IPS-18a (cell line): ENCODE data around the gene SH3TC1.

Source experiments
- H3K27ac ChIP-seq: one replicate; pipeline ENCODE4 v1.5.1; 2013; ENCODE audit warnings: low read length
- H3K27me3 ChIP-seq: one replicate; pipeline ENCODE4 v1.6.1; 2013; ENCODE audit warnings: mild to moderate bottlenecking, low read length; ENCODE audit not compliant: control insufficient read depth, insufficient read depth
- H3K36me3 ChIP-seq: one replicate; pipeline ENCODE4 v1.6.1; 2013; ENCODE audit warnings: low read depth, low read length; ENCODE audit not compliant: control insufficient read depth
- H3K4me1 ChIP-seq: one replicate; pipeline ENCODE4 v1.6.1; 2013; ENCODE audit warnings: low read depth, low read length; ENCODE audit not compliant: control insufficient read depth
- H3K4me3 ChIP-seq: one replicate; pipeline ENCODE4 v1.5.1; 2013; ENCODE audit warnings: low read length
- H3K9ac ChIP-seq: one replicate; pipeline ENCODE4 v1.6.1; 2013; ENCODE audit warnings: mild to moderate bottlenecking, low read length, moderate library complexity
- H3K9me3 ChIP-seq: one replicate; pipeline ENCODE4 v1.6.1; 2013; ENCODE audit warnings: low read depth, low read length; ENCODE audit not compliant: control insufficient read depth

SH3TC1 gene

DNA sequence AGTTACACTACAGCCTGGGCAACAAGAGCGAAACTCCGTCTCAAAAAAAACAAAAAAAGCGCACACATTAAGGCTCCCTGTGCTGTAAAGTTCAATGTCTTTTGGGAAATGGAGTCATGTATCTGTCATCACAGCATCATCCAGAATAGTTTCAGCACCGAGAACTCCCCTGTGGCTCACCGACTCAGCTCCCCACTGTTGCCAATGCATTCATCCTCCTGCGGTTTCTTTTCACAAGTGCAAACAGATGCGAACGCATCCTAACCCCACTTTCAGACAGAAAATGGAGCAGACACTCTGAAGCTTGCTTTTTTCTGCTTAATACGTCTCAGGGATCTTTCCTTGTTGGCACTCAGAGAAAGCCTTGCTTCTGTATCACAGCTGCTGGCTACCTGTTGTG lies 13.8 kb upstream of the SH3TC1 start:
- Histone ChIP-seq H3K4me1 (no peaks in the 10 kb centered on the region), H3K9ac (no peak overlapping the region), H3K27ac (no peak overlapping the region), H3K36me3 (no peaks in the 10 kb centered on the region), H3K4me3 (no peak overlapping the region), H3K27me3 (no peaks in the 10 kb centered on the region), H3K9me3 (no peaks in the 10 kb centered on the region)

DNA sequence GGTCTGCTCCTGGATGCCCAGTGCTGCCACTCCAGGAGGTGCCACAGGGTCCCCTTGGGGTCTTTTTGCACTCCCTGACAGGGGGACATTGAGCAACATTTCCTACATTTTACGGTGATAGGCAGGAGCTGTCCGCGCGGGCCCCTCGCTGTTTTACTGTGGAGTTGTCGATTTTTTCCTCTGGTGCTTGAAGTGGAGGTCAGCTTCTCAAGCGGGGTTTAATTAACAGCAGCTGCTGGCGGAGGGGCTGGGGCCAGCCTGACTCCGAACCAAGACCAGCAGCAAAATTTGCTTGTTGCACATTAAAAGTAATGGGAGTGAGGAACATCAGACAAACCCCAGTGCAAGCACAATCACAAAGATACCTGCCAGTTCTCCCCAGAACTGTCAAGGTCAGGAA lies 13.2 kb upstream of the SH3TC1 start:
- H3K4me1 ChIP-seq: no peaks in the 10 kb centered on the region
- no peak overlapping the region for H3K4me3 ChIP-seq
- no peak overlapping the region for H3K9ac ChIP-seq
- H3K9me3 ChIP-seq: no peaks in the 10 kb centered on the region
- H3K27me3 ChIP-seq: no peaks in the 10 kb centered on the region
- no peaks in the 10 kb centered on the region for H3K36me3 ChIP-seq
- no peak overlapping the region for H3K27ac ChIP-seq

DNA sequence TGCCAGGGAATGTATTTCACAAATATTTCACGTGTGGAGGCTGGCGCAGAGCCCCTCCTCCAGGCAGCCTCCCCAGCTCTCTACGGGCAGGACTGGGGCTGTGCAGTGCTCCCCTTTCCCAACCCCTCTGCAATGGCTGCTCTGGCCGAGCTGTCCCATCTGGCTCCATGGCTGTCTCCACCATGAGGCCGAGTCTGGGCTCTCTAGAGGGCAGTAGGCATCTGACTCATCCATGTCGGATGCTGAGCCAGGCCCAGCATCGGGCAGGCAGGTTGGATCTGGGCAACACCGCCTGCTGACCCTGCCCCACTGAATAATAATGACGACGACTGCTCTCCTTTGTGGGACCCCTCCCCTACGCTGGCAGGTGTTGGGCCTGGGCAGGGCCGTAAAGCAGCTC lies 11.0 kb upstream of the SH3TC1 start:
- no peak overlapping the region for H3K9ac ChIP-seq
- H3K27me3 ChIP-seq: no peaks in the 10 kb centered on the region
- no peak overlapping the region for H3K27ac ChIP-seq
- no peaks in the 10 kb centered on the region for H3K4me1 ChIP-seq
- no peaks in the 10 kb centered on the region for H3K9me3 ChIP-seq
- no peaks in the 10 kb centered on the region for H3K36me3 ChIP-seq
- no peak overlapping the region for H3K4me3 ChIP-seq

DNA sequence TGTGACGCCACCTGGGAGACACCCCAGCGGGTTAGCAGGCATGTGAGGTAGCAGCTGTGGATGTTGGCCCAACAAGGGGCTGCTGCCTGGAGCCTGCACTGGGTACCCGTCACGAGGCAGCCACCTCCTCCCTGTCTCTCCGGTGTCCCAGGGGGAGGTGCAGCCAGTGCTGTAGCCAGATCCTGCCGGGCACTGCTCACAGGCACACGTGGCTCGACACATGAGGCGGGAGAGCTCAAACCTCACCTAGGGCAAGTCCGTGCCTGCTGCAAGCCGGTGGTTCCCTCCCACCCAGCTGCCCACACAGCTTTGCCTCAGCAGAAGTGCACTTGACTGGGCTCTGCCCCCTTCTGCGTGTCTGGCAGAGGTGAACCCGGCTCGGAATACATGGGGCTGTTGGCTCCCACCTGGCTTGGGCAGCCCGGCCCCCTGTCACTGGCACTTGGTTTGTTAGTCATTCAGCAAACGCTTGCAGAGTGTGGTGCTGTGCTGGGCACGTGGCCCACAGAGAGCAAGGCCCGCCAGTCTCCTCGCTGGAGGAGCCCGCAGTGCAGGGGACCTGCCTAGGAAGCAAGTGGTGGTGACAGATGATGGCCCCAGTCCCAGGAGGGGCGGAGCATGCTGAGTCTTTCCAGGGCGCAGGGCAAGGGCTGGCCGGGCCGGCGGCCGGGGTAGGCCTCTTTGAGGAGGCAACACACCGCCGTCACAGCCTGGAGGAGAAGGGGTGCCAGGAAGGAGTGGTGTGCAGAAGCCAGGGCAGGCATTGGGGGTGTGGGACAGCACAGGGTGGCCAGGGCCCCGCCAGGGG lies 10.1 kb upstream of the SH3TC1 start:
- Histone ChIP-seq H3K4me3 (no peak overlapping the region), H3K9ac (no peak overlapping the region), H3K36me3 (no peaks in the 10 kb centered on the region), H3K4me1 (no peaks in the 10 kb centered on the region), H3K27ac (no peak overlapping the region), H3K9me3 (no peaks in the 10 kb centered on the region), H3K27me3 (no peaks in the 10 kb centered on the region)

DNA sequence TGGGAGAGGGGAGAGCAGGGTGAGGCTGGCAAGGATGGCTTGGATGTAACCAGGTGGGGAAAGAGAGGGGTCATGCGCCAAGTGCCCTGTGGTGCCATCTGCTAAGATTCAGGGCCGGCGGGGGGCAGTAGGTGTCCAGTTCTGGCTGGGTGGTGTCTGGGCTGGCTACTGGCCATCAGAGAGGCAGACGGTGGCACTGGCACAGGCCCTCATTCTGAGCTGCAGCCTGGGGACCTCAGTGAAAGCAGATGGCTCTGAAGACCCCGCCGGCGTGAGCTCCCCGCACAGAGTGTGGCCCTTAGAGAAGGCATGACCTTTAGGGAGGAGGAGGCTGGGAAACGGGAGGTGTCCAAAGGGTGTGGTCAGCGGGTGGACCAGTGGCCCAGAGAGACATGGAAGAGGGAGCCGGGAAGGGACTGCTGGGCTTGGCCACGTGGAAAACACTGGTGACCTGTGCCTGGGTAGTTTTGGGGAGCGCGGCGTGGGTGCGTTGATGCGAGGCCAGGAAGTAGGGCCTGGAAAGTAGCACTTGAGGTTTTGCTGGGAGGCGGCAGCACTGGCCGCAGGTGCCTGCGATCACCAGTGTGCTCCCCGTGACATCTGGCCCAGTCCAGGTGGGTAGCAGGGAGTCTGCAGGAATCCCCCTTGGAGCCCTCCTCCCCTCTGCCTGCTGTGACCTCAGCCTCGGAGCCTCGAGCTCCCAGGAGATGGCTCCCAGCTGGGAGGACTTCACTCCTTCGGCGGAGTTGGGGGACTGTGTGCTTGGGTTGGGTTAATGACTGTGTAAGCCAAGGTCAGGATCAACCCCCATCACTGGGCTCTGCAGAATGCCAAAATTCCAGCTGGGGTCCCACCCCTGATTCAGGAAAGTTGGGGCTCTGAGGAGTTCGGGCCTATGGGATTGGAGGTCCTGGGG lies 9.3 kb upstream of the SH3TC1 start:
- no peak overlapping the region for H3K4me3 ChIP-seq
- H3K27me3 ChIP-seq: no peaks in the 10 kb centered on the region
- H3K9me3 ChIP-seq: no peaks in the 10 kb centered on the region
- H3K27ac ChIP-seq: no peak overlapping the region
- H3K36me3 ChIP-seq: no peaks in the 10 kb centered on the region
- no peaks in the 10 kb centered on the region for H3K4me1 ChIP-seq
- no peak overlapping the region for H3K9ac ChIP-seq

DNA sequence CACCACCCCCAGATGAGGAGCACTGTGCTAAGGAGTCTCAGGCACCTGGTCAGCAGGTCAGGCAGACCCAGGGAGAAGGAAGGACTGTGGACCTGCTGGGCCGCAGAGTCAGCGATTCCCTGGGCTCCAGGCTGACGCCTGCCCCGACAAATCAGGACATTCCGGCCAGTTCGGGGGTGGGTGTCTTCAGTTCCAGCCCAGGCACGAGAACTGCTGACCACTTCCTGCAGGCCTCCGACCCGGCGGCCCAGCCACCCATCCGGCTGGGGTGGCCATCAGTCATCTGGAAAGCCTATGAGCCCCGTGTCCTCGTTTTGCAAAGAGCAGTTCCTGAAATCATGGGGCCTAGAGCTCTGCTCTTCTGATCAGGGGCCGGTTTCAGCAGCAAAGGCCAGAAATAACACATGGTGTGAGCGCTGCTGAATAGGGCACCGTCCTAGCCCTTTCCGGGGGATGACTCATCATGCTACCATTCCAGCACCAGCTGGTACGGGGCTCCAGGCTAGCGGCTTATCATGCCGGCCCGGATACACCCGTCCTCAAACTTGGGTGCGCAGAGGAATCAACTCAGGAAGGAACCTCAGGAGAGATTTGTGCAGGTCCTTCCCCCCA lies 7.8 kb upstream of the SH3TC1 start:
- Histone ChIP-seq H3K9ac (no peak overlapping the region), H3K9me3 (no peaks in the 10 kb centered on the region)

DNA sequence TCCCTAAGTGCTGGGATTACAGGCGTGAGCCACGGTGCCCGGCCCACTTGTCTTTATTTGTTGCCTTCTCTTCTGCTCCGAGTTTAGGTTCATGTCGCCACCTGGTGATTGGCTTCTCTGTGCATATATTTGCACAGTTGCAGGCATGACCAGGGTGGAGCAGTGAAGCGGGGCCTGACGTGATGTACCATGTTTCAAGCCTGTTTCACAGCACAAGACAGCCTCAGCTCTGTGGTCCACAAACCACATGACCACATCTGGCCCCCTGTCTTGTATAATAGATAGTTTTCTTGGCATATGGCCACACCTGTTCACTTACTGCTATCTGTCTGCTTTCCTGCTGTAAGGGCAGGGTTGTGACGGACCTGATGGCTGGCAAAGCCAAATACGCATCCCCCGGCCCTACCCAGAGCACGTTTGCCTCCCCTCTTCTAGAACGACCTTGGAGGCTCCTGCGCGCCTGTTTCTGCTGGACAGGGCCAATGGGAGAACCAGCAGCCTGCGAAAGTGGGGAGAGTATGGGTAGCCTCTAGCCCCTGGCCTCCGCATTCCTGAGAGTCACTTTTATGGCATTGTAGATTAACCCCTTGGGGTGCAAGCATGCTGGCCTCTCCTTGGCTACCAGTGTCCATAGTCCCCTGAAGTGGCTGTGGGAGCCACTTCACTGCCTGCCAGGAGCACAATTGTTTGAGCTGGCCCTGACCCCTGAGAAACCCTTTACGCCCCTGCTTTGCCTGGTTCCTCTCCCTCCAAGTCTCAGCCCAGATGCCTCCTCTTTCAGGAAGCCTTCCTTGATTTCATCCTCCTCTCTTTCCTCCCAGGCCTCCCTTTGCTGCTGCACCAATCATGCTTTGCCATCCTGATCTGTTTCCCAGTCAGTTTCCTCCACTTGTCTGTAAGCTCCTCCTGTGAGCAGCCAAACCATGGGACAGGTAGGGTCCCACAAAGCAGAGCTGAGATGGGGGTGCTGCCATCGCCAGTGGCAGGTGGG lies 6.0 kb upstream of the SH3TC1 start:
- no peak overlapping the region for H3K9ac ChIP-seq
- no peak overlapping the region for H3K4me3 ChIP-seq
- no peaks in the 10 kb centered on the region for H3K36me3 ChIP-seq
- no peaks in the 10 kb centered on the region for H3K9me3 ChIP-seq
- H3K27me3 ChIP-seq: no peaks in the 10 kb centered on the region
- H3K4me1 ChIP-seq: no peaks in the 10 kb centered on the region
- H3K27ac ChIP-seq: no peak overlapping the region

More for the DNA sequence above, 7.8 kb upstream of the SH3TC1 start:
- no peak overlapping the region for H3K27ac ChIP-seq
- no peaks in the 10 kb centered on the region for H3K36me3 ChIP-seq
- H3K4me3 ChIP-seq: no peak overlapping the region
- no peaks in the 10 kb centered on the region for H3K27me3 ChIP-seq
- no peaks in the 10 kb centered on the region for H3K4me1 ChIP-seq

DNA sequence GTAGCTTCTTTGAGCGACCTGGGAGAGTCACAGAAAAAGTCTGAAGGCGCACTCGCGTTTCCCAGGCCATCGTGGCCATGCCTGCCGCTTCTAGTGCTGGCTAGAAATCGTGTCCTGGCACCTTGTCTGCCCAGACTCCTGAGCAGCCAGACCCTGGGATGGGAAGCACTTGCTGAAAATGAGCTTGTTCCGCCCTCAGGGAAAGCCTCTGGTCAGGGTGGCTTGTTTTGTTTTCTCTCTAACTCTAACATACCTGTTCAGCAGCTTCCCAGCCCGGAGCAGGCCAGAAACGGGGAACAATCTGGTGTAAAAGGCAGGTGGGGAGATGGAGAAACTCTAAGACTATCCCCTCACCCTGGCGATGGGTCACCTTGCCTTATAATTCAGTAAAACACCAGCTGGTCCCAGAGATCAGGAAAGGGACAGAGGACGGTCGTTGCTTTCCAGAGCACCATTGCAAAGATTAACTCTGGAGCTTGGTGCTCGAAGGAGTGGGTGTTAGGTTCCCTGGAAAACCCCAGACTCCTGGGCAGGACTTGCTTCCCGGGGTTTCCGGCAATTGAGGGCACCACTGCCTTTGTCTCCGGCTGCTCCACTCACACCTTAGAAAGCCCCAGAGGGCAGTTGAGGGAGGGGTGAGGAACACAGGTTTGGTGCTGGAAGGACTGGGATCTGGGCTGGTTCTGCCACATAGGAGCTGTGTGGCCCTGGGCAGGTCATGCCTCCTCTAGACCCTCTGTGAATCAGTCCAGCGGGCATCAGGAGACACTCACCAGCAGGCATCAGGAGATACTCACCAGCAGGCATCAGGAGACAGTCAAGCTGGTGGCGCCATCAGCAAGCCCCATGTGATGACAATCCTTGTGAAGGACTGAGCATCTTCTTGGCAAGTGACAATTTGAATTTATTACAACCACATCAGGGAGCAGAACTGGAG lies 4.5 kb upstream of the SH3TC1 start:
- Histone ChIP-seq H3K4me3 (no peak overlapping the region), H3K27ac (no peak overlapping the region), H3K4me1 (no peaks in the 10 kb centered on the region), H3K9me3 (no peaks in the 10 kb centered on the region), H3K27me3 (no peaks in the 10 kb centered on the region), H3K9ac (no peak overlapping the region), H3K36me3 (no peaks in the 10 kb centered on the region)

DNA sequence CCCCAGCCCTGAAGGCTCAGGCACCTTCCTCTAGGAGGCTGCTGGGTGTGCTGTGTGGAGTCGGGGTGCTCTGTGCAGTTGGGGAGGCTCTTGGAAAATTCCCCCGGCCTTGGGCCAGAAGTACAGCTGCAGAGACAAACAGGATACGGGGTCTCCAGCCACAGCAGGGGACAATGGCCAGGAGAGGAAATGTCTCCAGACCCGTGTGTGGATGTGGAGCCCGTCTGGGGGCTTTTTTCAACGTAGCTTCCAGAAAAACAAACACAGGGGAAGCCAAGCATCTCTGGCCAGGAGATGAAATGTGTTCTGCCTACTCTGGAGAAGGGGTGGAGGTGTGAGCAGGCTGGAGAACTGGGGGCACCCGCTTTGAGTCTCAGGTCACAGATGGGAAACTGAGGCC lies 3.7 kb upstream of the SH3TC1 start:
- no peak overlapping the region for H3K4me3 ChIP-seq
- H3K36me3 ChIP-seq: no peaks in the 10 kb centered on the region
- H3K9me3 ChIP-seq: no peaks in the 10 kb centered on the region
- no peaks in the 10 kb centered on the region for H3K4me1 ChIP-seq
- H3K27me3 ChIP-seq: no peaks in the 10 kb centered on the region
- no peak overlapping the region for H3K27ac ChIP-seq
- no peak overlapping the region for H3K9ac ChIP-seq

DNA sequence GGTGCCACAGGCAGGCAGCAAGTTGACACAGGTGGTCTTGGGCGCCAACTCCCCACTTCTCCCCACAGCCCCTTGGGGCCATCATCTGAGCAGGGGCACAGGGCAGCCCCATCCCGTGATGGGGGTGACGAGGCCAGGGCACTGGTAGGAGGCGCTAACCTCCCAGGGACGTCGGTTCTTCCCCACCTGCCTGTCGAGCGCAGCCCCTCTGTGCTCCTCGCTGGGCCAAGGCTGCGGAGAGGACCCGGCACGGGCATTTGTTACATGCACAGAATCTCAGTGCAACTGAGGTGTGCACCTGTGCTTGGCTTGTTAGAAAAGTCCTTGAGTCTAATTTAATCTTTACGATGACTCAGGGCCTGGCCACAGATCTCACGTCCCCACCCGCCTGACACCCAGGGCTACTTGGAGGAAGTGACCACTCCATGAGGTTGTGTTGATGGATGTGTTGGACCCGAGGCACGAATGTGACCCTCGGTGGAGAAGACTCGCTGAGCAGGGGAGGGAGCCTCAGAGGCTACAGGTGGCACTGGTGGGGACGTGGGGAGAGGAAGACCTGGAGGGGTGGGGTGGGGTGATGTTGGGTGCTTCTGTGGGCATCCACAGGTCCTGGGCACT lies 3.1 kb upstream of the SH3TC1 start:
- Histone ChIP-seq H3K4me1 (no peaks in the 10 kb centered on the region), H3K4me3 (no peak overlapping the region), H3K27ac (no peak overlapping the region), H3K9me3 (no peaks in the 10 kb centered on the region), H3K27me3 (no peaks in the 10 kb centered on the region), H3K9ac (no peak overlapping the region), H3K36me3 (no peaks in the 10 kb centered on the region)
